ENCODE results near the gene BRF1.

BRF1 gene

GRCh38 chr14:105223770-105224544, 76.8 kb downstream of the BRF1 start:
- DNase-seq: no peak

- no peak for DNase-seq
These were observed 77.5 kb downstream of the BRF1 start for GRCh38 chr14:105223260-105223659.

- DNase-seq: no peak
These were observed 79.1 kb downstream of the BRF1 start for GRCh38 chr14:105221598-105222178.

GRCh38 chr14:105220699-105221597, 79.9 kb downstream of the BRF1 start:
- no peak for DNase-seq

- no peak for DNase-seq
These were observed 81.0 kb downstream of the BRF1 start for GRCh38 chr14:105219753-105220152.

GRCh38 chr14:105219043-105219612, 81.7 kb downstream of the BRF1 start:
- DNase-seq: no peak

GRCh38 chr14:105218611-105219010, 82.2 kb downstream of the BRF1 start:
- DNase-seq: no peak

- DNase-seq: no peak
These were observed 83.0 kb downstream of the BRF1 start for GRCh38 chr14:105217774-105218173.

GRCh38 chr14:105216490-105217247, 84.1 kb downstream of the BRF1 start:
- DNase-seq: peak; percentile 7

GRCh38 chr14:105215602-105216001, 85.2 kb downstream of the BRF1 start:
- DNase-seq: no peak

- peak; percentile 21 for DNase-seq
These were observed 86.4 kb downstream of the BRF1 start for GRCh38 chr14:105214324-105214915.

GRCh38 chr14:105213361-105213760, 87.4 kb downstream of the BRF1 start:
- no peak for DNase-seq

- peak; percentile 77 for DNase-seq
These were observed 88.1 kb downstream of the BRF1 start for GRCh38 chr14:105212541-105213300.

GRCh38 chr14:105211758-105212089, 89.1 kb downstream of the BRF1 start:
- DNase-seq: no peak

- DNase-seq: no peak
These were observed 89.6 kb downstream of the BRF1 start for GRCh38 chr14:105211086-105211757.

GRCh38 chr14:105210266-105211025, 90.4 kb downstream of the BRF1 start:
- DNase-seq: no peak

- no peak for DNase-seq
These were observed 91.2 kb downstream of the BRF1 start for GRCh38 chr14:105209646-105210045.

GRCh38 chr14:105209091-105209490, 91.7 kb downstream of the BRF1 start:
- DNase-seq: no peak

GRCh38 chr14:105208738-105209075, 92.1 kb downstream of the BRF1 start:
- DNase-seq: no peak
